ENCODE data around the gene CDON. TPM values are rescaled to one million over a fixed set of nuclear protein-coding genes. Genes with fewer than 3 reads are reported as not detected.
"Not testable (repeated sequence)": the region's sequence is repeated elsewhere in the genome, so short reads cannot be mapped to it uniquely, and the experiment has no call there.

Gene CDON
- polyA plus RNA-seq, 10 donors, result 25.7 to 60.2 (median 30.5) TPM

DNA sequence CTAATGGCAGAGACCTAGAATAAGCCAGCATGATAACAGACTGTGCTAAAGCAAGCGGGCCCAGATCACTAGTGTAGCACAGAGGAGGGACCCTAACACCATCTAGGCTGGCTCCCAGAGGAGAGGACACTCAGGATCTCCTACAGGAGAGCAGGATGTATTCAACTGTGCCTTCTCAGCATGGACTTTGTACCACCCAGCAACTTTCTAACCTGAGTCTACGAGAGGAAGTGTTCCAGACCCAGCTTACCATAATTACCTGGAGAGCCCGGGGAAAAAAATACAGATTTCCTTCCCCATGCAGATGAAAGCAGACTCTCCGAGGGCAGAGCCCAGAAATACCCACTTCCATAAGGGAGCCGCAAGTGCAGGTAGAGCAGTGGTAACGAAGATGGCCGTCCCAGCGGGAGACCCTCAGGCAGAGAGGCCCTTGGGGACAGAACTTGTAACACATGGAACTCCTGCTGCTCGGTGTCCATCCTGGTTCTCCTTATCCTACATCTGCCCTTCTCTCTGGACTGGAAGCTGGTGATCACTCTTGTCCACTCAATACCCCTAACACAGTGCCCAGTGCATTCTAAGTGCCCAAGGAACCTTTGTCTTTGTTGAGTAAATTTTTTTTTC lies 138.2 kb downstream of the CDON start:
- no peak for DNase-seq

DNA sequence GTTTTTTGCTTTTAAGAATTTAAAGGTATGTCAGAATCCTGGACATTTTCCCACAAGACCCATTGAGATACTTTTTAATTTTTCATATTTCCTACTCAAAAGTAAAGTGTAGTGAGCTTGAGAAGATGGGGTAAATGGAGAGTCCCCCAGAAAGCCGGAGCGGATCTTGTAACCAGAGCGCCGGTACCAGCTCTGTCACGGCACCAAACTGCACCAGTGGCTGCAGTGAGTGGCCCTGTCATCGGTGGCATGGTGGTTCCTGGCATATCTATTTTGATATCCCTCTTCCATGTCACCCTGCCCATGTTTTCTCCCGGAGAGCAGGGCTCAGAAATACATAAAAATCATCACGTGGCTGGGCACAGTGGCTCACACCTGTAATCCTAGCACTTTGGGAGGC lies 139.0 kb downstream of the CDON start:
- DNase-seq, result no peak

DNA sequence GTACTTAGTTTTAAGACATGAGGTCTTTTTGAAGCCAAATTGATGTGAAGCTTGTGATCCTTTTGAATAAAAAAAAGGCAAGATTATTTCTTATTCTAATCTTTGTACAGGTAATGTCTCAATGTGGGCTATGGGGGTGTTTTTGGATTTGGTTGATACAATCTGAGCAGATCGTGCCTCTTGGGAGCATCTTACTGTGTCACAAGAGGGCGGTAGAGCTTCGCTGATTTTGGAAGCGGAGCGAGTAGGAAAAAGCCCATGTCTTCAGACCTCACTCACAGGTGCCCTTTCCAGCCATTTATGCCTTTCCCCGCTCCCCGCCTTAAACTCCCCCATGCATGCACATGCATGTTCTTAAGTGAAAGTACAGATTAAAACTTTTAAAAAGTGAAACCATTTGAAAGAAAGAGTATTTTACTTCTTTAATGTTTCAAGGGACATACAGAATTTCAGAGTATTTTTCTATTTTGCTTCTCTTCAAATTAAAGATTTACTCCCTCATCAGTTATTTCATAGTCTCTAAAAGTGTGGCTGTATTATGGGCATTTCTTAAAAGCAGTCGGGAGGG lies 139.6 kb downstream of the CDON start:
- DNase-seq, result peak; percentile 67 to 88 (median 82)

DNA sequence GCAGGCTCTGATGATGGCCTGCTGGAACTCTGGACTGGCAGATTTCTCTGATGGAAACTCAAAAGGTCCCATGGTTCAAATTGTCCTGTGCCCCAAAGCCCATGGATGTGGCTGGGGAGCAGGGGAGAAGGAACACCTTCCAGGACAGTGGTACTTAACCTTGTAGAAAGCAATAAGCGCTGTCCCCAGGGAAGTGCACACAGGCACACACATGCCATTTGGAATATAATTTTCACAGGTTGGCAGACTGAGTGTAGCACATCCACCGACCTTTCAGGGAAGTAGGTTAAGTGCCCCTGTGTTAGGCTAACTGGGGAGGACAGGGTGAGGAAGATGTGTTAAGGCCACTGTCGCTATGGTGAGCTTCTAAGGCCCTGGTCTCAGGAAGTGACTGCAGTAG lies 140.5 kb downstream of the CDON start:
- DNase-seq, result no peak

DNA sequence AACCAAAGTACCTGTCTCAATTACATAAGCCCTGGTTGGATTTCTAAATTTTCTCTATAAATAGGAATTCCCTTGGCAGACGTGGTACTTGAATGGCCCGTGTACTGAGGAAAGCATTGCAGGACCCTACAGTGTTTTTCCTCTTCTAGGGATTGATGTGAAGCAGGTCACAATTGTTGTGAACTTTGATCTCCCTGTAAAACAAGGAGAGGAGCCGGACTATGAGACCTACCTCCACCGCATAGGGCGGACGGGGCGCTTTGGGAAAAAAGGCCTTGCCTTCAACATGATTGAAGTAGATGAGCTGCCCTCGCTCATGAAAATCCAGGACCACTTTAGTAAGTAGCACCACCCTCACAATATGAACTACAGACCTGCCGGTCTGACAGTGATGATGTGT lies 141.6 kb downstream of the CDON start:
- no peak for DNase-seq

DNA sequence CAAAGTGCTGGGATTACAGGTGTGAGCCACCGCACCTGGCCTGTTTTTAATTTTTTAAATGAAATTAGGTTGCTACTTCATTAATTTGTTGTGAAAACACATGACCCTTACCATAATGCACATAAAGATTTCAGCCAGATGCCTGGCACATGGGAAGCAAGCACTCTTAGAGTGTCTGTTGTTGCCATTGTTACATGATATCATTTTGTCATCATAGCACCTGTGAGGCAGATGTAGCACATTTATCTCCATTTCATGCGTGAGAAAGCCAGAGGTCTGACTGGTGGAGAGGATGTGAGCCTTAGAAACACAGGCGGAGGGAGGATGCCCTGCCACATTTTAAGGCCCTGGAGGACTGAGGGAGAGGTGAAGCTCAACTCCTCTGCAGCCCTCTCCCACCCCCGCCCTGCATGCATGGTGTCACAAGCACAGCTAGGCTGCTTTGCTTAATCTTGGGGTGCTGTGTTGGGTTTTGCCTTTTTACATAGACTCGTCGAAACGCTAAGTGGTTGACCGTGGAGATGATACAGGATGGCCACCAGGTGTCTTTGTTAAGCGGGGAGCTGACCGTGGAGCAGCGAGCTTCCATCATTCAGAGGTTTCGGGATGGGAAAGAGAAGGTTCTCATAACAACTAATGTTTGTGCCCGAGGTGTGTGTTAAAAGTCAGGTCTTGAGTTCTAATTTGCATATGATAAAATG lies 144.4 kb downstream of the CDON start:
- DNase-seq, result peak in 1 of 3 donors; percentile 6

DNA sequence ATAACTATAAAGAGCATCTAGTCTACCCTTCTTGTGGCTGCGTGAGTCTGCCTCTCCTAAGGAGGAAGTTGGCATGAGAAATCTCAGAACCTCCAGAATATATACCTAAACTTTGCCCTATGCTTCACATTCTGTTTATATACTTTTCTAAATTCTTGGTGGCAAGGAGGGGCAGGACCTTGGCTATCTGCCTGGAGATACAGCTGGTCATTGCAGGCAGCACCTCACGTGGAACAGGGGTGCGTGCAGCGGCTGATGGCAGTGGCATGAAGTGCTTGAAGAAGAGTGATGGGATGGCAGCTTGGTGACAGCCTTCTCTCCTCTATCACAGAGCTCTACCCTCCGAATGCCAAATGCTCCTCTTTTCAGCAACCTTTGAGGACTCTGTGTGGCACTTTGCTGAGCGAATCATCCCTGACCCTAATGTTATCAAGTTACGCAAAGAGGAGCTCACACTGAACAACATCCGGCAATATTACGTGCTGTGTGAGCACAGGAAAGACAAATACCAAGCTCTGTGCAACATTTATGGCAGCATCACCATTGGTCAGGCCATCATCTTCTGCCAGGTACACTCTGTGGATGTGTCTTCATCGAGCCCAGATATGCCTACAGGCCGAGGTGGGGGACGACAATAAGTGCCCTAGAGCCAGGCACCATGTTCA lies 145.9 kb downstream of the CDON start:
- DNase-seq, result no peak

DNA sequence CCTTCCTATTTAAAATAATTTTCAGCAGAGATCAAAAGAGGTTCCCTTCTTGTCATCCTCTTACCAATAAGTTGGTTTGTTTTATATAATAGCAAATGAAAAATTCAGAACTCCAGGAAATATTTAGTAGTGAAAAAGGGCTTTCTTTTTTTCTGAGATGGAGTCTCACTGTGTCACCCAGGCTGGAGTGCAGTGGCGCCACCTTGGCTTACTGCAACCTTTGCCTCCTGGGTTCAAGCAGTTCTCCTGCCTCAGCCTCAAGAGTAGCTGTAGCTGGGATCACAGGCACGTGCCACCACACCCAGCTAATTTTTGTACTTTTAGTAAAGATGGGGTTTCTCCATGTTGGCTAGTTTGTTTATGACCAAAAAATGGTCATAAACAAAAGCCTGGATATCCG lies 148.1 kb downstream of the CDON start:
- DNase-seq, result not testable (repeated sequence)

DNA sequence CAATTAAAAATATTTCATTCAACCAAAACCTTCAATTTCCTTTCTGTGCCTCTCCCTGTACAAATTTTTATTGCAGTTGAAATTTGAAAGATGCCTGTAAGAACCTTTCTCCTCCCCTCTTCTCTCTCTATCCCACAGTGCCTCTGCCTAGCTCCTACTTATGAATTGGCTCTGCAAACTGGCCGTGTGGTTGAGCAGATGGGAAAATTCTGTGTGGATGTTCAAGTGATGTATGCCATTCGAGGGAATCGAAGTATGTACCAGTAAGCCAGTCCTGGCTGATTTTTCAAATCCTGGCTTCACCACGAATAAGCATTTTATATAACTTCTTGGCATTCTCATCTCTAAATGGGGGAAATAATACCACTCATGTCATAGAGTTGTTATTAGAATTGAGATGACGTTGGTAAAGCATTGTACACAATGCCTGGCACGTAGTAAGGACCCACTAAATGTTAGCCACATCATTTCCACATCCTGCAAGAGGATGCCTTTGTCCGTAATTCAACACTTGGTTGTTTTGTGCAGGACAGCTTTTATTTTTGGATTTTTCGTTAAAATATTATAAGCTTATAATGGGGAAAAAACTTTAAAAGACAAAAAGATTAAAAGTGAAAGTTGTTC lies 152.3 kb downstream of the CDON start:
- DNase-seq, result no peak

Other genes starting within 250 kb of the CDON start
- under 1 TPM in 2 of 10 donors, not detected in 8; 0.13 to 0.22 TPM for gene PATE4, start 229.6 kb downstream of the CDON start, polyA plus RNA-seq (ENCODE audit: insufficient read length in 10 of 10)
- 1 to 10 TPM; 4.9 to 7.9 (median 6.4) TPM for gene HYLS1, start 175.2 kb downstream of the CDON start, polyA plus RNA-seq (ENCODE audit: insufficient read length in 10 of 10)
- gene PUS3, start 159.7 kb downstream of the CDON start, polyA plus RNA-seq (ENCODE audit: insufficient read length in 10 of 10), result 10 to 100 TPM in 9 of 10 donors, 1 to 10 TPM in 1; 9.5 to 14.4 (median 11.7) TPM
- 1 to 10 TPM in 1 of 10 donors, under 1 TPM in 9; 0.17 to 1.5 (median 0.52) TPM for gene DDX25, start 158.4 kb downstream of the CDON start, polyA plus RNA-seq (ENCODE audit: insufficient read length in 10 of 10)
- under 1 TPM in 3 of 10 donors, not detected in 7; 0.07 to 0.53 (median 0.17) TPM for gene VSIG10L2, start 116.8 kb downstream of the CDON start, polyA plus RNA-seq (ENCODE audit: insufficient read length in 10 of 10)
- gene RPUSD4, start 148.8 kb upstream of the CDON start, polyA plus RNA-seq (ENCODE audit: insufficient read length in 10 of 10), result 10 to 100 TPM; 33.2 to 52.5 (median 42.6) TPM
- gene FAM118B, start 148.9 kb upstream of the CDON start, polyA plus RNA-seq (ENCODE audit: insufficient read length in 10 of 10), result 10 to 100 TPM; 20.8 to 25.3 (median 22.6) TPM
- 10 to 100 TPM; 56.9 to 68.9 (median 62.9) TPM for gene SRPRA, start 206.0 kb upstream of the CDON start, polyA plus RNA-seq (ENCODE audit: insufficient read length in 10 of 10)
- gene FOXRED1, start 206.3 kb upstream of the CDON start, polyA plus RNA-seq (ENCODE audit: insufficient read length in 10 of 10), result 10 to 100 TPM; 14.4 to 38.2 (median 24.8) TPM
- gene TIRAP, start 220.2 kb upstream of the CDON start, polyA plus RNA-seq (ENCODE audit: insufficient read length in 10 of 10), result 10 to 100 TPM in 2 of 10 donors, 1 to 10 TPM in 8; 6.4 to 10.6 (median 8.9) TPM
- 10 to 100 TPM; 14.6 to 21.0 (median 19.9) TPM for gene DCPS, start 241.2 kb upstream of the CDON start, polyA plus RNA-seq (ENCODE audit: insufficient read length in 10 of 10)